ENCODE measurements around the gene INF2. TPM values are rescaled to one million over a fixed set of nuclear protein-coding genes. Genes with fewer than 3 reads are reported as not detected.

Gene INF2
- total RNA-seq, 1 experiment from 2014 or later, result 113 TPM

- Histone ChIP-seq H3F3A (ENCODE audit: insufficient read depth, low read depth) (peaks cover 2% of the 10 kb centered on the region; the same call in 1 of the 2 replicates), H3K4me3 (no peak overlapping the region), H4K20me1 (ENCODE audit: insufficient read depth) (peaks cover 16% of the 10 kb centered on the region), H3K4me2 (no peak overlapping the region), H3K36me3 (ENCODE audit: low read depth) (peaks cover 3% of the 10 kb centered on the region; the same call in 1 of the 2 replicates), H2AFZ (no peak overlapping the region), H3K4me1 (replicated peaks; ENCODE audit: insufficient read depth) (peaks cover 9% of the 10 kb centered on the region), H3K9me2 (ENCODE audit: insufficient read depth) (no peaks in the 10 kb centered on the region), H3K79me2 (ENCODE audit: low read depth) (peaks cover 38% of the 10 kb centered on the region), H3K27me3 (ENCODE audit: insufficient read depth, low read depth) (no peaks in the 10 kb centered on the region), H3K9me3 (ENCODE audit: insufficient read depth, low read depth) (no peaks in the 10 kb centered on the region), H3K27ac (no peak overlapping the region)
- CTCF ChIA-PET, result no interaction called here
- TF ChIP-seq, protein P1, sequence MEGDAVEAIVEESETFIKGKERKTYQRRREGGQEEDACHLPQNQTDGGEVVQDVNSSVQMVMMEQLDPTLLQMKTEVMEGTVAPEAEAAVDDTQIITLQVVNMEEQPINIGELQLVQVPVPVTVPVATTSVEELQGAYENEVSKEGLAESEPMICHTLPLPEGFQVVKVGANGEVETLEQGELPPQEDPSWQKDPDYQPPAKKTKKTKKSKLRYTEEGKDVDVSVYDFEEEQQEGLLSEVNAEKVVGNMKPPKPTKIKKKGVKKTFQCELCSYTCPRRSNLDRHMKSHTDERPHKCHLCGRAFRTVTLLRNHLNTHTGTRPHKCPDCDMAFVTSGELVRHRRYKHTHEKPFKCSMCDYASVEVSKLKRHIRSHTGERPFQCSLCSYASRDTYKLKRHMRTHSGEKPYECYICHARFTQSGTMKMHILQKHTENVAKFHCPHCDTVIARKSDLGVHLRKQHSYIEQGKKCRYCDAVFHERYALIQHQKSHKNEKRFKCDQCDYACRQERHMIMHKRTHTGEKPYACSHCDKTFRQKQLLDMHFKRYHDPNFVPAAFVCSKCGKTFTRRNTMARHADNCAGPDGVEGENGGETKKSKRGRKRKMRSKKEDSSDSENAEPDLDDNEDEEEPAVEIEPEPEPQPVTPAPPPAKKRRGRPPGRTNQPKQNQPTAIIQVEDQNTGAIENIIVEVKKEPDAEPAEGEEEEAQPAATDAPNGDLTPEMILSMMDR (conservative IDR thresholded peaks at IDR 0.05), result no peak
- TF ChIP-seq EZH2 (IDR thresholded peaks at IDR 0.05; ENCODE audit: low read depth), result no peak
- POLR2A ChIA-PET (ENCODE audit: unreplicated experiment), result no interaction called here
- BruUV-seq (replicated peaks), result no TSS peak
- intact Hi-C loops (cut with micrococcal nuclease; ENCODE audit: unreplicated experiment), result no loop called here
- no peak for DNase-seq
These were observed 67.2 kb downstream of the INF2 start for GRCh38 chr14:104756477-104757237.

DNA sequence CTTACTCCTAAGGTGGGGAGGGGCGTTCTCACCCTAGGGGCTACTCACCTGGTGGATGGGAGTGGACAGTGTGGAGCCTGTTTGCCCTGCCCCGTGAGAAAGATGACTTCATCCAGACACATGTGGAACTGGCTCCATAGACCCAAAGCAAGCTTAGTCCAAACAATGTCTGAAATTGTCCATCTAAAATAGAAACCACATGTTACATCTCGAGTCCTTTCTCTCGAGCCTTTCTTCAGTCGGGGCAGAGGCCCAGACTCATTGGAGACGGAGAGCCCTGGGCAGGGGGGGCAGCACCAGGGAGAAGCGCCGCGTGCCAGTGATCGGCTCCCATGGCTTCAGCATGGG is 67.8 kb downstream of the INF2 start:
- H3K27me3 ChIP-seq (ENCODE audit: insufficient read depth, low read depth), result no peaks in the 10 kb centered on the region
- POLR2A ChIA-PET (ENCODE audit: unreplicated experiment), result no interaction called here
- H3K27ac ChIP-seq, result no peak overlapping the region
- no peak for DNase-seq
- peaks cover 2% of the 10 kb centered on the region; the same call in 1 of the 2 replicates for H3F3A ChIP-seq (ENCODE audit: insufficient read depth, low read depth)
- intact Hi-C loops (cut with micrococcal nuclease; ENCODE audit: unreplicated experiment), result no loop called here
- CTCF ChIA-PET, result interaction anchor here (0.6 kb wide), 1 partner anchor 24 kb away, joined by 4 read pairs; no protein-coding TSS in a partner anchor
- peaks cover 16% of the 10 kb centered on the region for H4K20me1 ChIP-seq (ENCODE audit: insufficient read depth)
- TF ChIP-seq EZH2 (IDR thresholded peaks at IDR 0.05; ENCODE audit: low read depth), result no peak
- TF ChIP-seq, protein P1 (conservative IDR thresholded peaks at IDR 0.05), result no peak
- H3K9me3 ChIP-seq (ENCODE audit: insufficient read depth, low read depth), result no peaks in the 10 kb centered on the region
- H3K79me2 ChIP-seq (ENCODE audit: low read depth), result peaks cover 38% of the 10 kb centered on the region
- BruUV-seq (replicated peaks), result no TSS peak
- H2AFZ ChIP-seq, result no peak overlapping the region
- peaks cover 9% of the 10 kb centered on the region for H3K4me1 ChIP-seq (replicated peaks; ENCODE audit: insufficient read depth)
- no peak overlapping the region for H3K4me2 ChIP-seq
- H3K4me3 ChIP-seq, result no peak overlapping the region
- no peaks in the 10 kb centered on the region for H3K9me2 ChIP-seq (ENCODE audit: insufficient read depth)
- peaks cover 6% of the 10 kb centered on the region; the same call in 1 of the 2 replicates for H3K36me3 ChIP-seq (ENCODE audit: low read depth)

GRCh38 chr14:104757681-104758392 is 68.4 kb downstream of the INF2 start:
- Histone ChIP-seq H2AFZ (no peak overlapping the region), H3K9me2 (ENCODE audit: insufficient read depth) (no peaks in the 10 kb centered on the region), H3K4me2 (no peak overlapping the region), H3K79me2 (ENCODE audit: low read depth) (peaks cover 38% of the 10 kb centered on the region), H3K27me3 (ENCODE audit: insufficient read depth, low read depth) (no peaks in the 10 kb centered on the region), H4K20me1 (ENCODE audit: insufficient read depth) (peaks cover 16% of the 10 kb centered on the region), H3K9me3 (ENCODE audit: insufficient read depth, low read depth) (no peaks in the 10 kb centered on the region), H3K4me3 (no peak overlapping the region), H3K4me1 (replicated peaks; ENCODE audit: insufficient read depth) (peaks cover 9% of the 10 kb centered on the region), H3K27ac (no peak overlapping the region), H3K36me3 (ENCODE audit: low read depth) (peaks cover 6% of the 10 kb centered on the region; the same call in 1 of the 2 replicates), H3F3A (ENCODE audit: insufficient read depth, low read depth) (peaks cover 2% of the 10 kb centered on the region; the same call in 1 of the 2 replicates)
- intact Hi-C loops (cut with micrococcal nuclease; ENCODE audit: unreplicated experiment), result no loop called here
- BruUV-seq (replicated peaks), result no TSS peak
- ChIA-PET CTCF (interaction anchor here (0.6 kb wide), 1 partner anchor 25 kb away, joined by 4 read pairs; no protein-coding TSS in a partner anchor), POLR2A (ENCODE audit: unreplicated experiment) (no interaction called here)
- DNase-seq, result no peak
- no peak for TF ChIP-seq EZH2 (IDR thresholded peaks at IDR 0.05; ENCODE audit: low read depth)
- TF ChIP-seq, protein P1 (conservative IDR thresholded peaks at IDR 0.05), result no peak

Measured in PC-9 (cell line).